Measurements from ENCODE around the gene PTPA.
"Not testable (repeated sequence)": the region's sequence is repeated elsewhere in the genome, so short reads cannot be mapped to it uniquely, and the experiment has no call there.

PTPA gene

GRCh38 chr9:129107651-129108050 is 3.6 kb upstream of the PTPA start:
- DNase-seq (ENCODE audit: extremely low spot score, insufficient read length, low read depth): no peak
- no peak for FAIRE-seq

- no peak for DNase-seq (ENCODE audit: extremely low spot score, insufficient read length, low read depth)
- no peak for FAIRE-seq
Measured at GRCh38 chr9:129108083-129108804, 3.0 kb upstream of the PTPA start.

- DNase-seq (ENCODE audit: extremely low spot score, insufficient read length, low read depth) (no peak), FAIRE-seq (no peak)
Measured at GRCh38 chr9:129108805-129109536, 2.2 kb upstream of the PTPA start.

- DNase-seq (ENCODE audit: extremely low spot score, insufficient read length, low read depth) (no peak), FAIRE-seq (no peak)
Measured at GRCh38 chr9:129109537-129109903, 1.7 kb upstream of the PTPA start.

GRCh38 chr9:129109952-129110739 is 1.1 kb upstream of the PTPA start:
- FAIRE-seq: no peak
- peak; percentile 22 for DNase-seq (ENCODE audit: extremely low spot score, insufficient read length, low read depth)

- peak; percentile 56 for FAIRE-seq
- DNase-seq (ENCODE audit: extremely low spot score, insufficient read length, low read depth): no peak
Measured at GRCh38 chr9:129111528-129112151, 425 bp downstream of the PTPA start.

- not testable (repeated sequence) for FAIRE-seq; DNase-seq (ENCODE audit: extremely low spot score, insufficient read length, low read depth)
Measured at GRCh38 chr9:129112526-129112925, 1.3 kb downstream of the PTPA start.

GRCh38 chr9:129113645-129114304 is 2.6 kb downstream of the PTPA start:
- FAIRE-seq: no peak

GRCh38 chr9:129118799-129119198 is 7.6 kb downstream of the PTPA start:
- DNase-seq (ENCODE audit: extremely low spot score, insufficient read length, low read depth): no peak
- no peak for FAIRE-seq

More at GRCh38 chr9:129113645-129114304, 2.6 kb downstream of the PTPA start:
- no peak for DNase-seq (ENCODE audit: extremely low spot score, insufficient read length, low read depth)

GRCh38 chr9:129121483-129121882 is 10.3 kb downstream of the PTPA start:
- DNase-seq (ENCODE audit: extremely low spot score, insufficient read length, low read depth) (no peak), FAIRE-seq (no peak)

GRCh38 chr9:129122133-129122532 is 10.9 kb downstream of the PTPA start:
- no peak for DNase-seq (ENCODE audit: extremely low spot score, insufficient read length, low read depth)
- no peak for FAIRE-seq

GRCh38 chr9:129122976-129123375 is 11.8 kb downstream of the PTPA start:
- not testable (repeated sequence) for DNase-seq (ENCODE audit: extremely low spot score, insufficient read length, low read depth); FAIRE-seq

GRCh38 chr9:129124506-129125069 is 13.4 kb downstream of the PTPA start:
- no peak for FAIRE-seq

GRCh38 chr9:129125478-129125877 is 14.3 kb downstream of the PTPA start:
- FAIRE-seq (peak; percentile 76), DNase-seq (ENCODE audit: extremely low spot score, insufficient read length, low read depth) (no peak)

More at GRCh38 chr9:129124506-129125069, 13.4 kb downstream of the PTPA start:
- no peak for DNase-seq (ENCODE audit: extremely low spot score, insufficient read length, low read depth)

- FAIRE-seq (no peak), DNase-seq (ENCODE audit: extremely low spot score, insufficient read length, low read depth) (no peak)
Measured at GRCh38 chr9:129126749-129127618, 15.8 kb downstream of the PTPA start.

- no peak for DNase-seq (ENCODE audit: extremely low spot score, insufficient read length, low read depth)
- FAIRE-seq: no peak
Measured at GRCh38 chr9:129128689-129129088, 17.5 kb downstream of the PTPA start.

- not testable (repeated sequence) for DNase-seq (ENCODE audit: extremely low spot score, insufficient read length, low read depth); FAIRE-seq
Measured at GRCh38 chr9:129130271-129130670, 19.1 kb downstream of the PTPA start.

- FAIRE-seq (no peak), DNase-seq (ENCODE audit: extremely low spot score, insufficient read length, low read depth) (no peak)
Measured at GRCh38 chr9:129130791-129131190, 19.6 kb downstream of the PTPA start.
